Inflammatory macrophage treated with lipopolysaccharide for 4 hours (primary cell): ENCODE data around the gene EFNA5.
"Not testable (repeated sequence)": the region's sequence is repeated elsewhere in the genome, so short reads cannot be mapped to it uniquely, and the experiment has no call there.

Experiments
- DNase-seq: peaks from one replicate; pipeline ENCODE4 v3.0.0-alpha.2; 2020

EFNA5 gene

GRCh38 chr5:107514305-107514704, 156.4 kb downstream of the EFNA5 start:
- DNase-seq, result no peak

DNA sequence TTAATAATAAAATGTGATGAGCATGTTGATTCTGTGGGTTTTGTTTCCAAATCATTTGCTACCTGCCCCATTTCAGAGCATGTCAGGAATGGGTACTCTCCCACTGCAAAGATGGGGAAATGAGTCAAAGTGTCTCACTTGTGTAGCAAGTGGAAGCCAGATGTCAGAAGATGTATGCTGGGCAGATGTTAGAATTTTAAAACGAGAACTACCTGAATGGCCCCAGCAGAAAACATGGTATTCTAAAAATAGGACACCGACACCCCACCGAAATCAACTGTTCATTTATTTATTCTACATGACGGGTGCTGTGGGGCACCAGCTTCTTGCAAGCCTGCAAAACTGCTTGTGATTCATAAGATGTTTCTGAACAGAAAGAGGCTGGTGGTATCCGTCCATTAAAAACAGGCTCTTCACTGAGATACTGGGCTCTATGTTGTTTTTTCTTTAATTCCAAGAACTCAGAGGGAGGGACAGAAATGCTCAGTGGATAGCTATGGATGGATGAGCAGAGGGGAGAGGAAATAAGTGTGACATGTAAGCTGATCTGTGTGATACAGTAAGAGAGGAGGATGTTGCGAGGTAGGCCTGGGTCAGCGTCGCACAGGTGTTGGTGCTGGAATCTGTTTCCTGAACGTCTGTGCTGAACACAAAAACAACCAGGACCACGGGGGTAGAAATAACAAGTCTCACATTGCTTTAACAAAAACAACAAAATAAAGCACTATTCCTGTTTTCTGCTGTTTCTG, 157.2 kb downstream of the EFNA5 start:
- DNase-seq, result no peak

GRCh38 chr5:107512029-107512428, 158.7 kb downstream of the EFNA5 start:
- no peak for DNase-seq

GRCh38 chr5:107510125-107510524, 160.6 kb downstream of the EFNA5 start:
- no peak for DNase-seq

GRCh38 chr5:107508097-107508496, 162.6 kb downstream of the EFNA5 start:
- no peak for DNase-seq

- no peak for DNase-seq
These were observed 164.8 kb downstream of the EFNA5 start for GRCh38 chr5:107505763-107506534.

GRCh38 chr5:107504424-107504823, 166.3 kb downstream of the EFNA5 start:
- no peak for DNase-seq

- DNase-seq, result no peak
These were observed 168.1 kb downstream of the EFNA5 start for GRCh38 chr5:107502676-107503060.

DNA sequence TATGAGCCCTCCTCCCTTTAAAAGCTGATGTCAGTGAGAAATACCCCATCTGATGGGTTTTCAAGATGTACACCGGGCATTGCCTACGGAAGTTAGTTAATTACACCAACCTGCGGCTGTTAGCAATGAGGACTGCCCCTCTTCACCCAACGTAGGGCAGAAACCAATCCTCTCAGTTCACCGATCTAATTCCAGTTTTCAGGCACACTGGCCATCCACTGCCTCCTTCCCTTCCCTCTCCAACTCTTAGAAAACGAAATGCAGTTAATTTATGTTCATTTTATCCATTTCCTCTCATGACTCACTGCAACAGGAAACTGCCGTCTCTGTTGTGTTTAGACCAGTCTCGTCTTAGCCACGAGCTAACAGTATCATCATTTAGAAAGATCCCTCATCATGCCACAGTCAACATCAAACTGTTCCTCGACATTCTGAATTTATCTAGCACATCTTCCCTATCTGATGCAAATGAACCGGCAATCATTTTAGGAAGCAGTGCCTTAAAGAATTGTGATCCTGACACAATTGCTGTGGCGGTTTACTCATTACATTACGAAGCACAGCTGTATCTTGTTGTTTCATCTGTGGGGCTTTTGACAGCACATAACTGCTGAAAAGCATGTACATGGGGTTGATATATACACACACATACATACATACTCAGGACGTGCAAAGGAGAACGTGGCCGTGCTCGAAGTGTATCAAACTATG, 168.6 kb downstream of the EFNA5 start:
- no peak for DNase-seq

GRCh38 chr5:107500840-107501239, 169.9 kb downstream of the EFNA5 start:
- DNase-seq, result no peak

GRCh38 chr5:107500347-107500746, 170.4 kb downstream of the EFNA5 start:
- no peak for DNase-seq

- DNase-seq, result no peak
These were observed 171.0 kb downstream of the EFNA5 start for GRCh38 chr5:107499776-107500175.

DNA sequence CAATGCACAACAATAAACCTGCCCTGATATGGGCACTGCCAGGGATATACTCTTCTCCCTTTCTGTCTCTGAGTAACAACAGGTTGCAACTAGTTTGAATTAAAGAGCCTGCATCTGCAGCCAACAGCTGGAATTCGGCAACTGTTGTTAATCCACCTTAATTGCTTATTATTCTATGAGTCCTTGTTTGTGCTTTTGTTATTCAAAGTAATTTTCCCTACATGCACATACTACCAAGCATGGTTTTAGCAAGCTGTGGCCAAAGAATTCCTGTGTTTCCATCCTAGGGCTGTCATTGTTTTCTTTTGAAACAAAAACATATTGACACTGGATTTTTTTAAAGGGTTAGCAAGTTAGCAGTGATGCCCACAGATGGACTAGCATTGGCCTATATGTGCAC, 171.5 kb downstream of the EFNA5 start:
- DNase-seq, result no peak

DNA sequence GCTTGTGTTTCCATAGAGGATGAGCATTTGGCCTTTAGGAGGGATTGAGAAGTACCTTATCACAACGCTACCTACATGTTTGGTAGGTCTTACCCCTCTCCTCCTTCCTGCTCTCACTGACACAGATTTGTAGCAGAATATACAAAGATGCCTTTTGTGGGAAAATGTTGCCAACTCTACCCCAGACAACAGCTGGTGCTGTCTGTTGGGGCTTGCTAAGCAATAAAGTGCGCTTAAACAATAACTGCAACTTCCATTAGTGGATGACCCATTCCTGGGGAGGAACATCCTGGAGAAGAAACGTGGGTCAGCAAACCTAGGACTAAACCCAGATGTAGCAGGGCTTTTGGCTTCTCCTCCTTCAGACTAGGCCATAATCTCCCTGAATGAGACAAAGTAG, 174.3 kb downstream of the EFNA5 start:
- DNase-seq, result no peak

GRCh38 chr5:107494129-107494528, 176.6 kb downstream of the EFNA5 start:
- not testable (repeated sequence) for DNase-seq

- DNase-seq, result peak; percentile 46
These were observed 183.6 kb downstream of the EFNA5 start for GRCh38 chr5:107487056-107487542.

- DNase-seq, result peak; percentile 42
These were observed 184.2 kb downstream of the EFNA5 start for GRCh38 chr5:107486489-107486888.

- no peak for DNase-seq
These were observed 185.6 kb downstream of the EFNA5 start for GRCh38 chr5:107485184-107485583.

DNA sequence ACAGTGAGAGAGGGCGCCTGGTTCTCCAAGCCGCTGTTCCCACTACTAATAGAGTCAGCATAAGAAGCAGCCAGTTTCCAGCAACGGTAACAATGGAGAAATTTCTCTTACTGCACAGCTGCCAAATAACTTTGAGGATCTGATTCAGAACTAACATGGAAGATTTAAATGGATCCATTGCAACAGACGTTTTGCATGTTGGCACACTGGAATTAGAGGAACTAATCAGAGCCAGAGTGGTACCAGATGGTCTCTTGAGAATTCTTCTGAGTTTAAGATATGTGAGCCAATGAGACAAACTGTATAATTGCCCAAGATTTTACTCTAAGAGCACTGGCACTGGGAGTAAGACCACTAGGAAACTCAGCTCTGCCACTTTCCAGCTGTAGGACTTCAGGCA, 186.5 kb downstream of the EFNA5 start:
- DNase-seq, result no peak

- no peak for DNase-seq
These were observed 187.3 kb downstream of the EFNA5 start for GRCh38 chr5:107483231-107484024.

- DNase-seq, result no peak
These were observed 192.6 kb downstream of the EFNA5 start for GRCh38 chr5:107478068-107478641.

DNA sequence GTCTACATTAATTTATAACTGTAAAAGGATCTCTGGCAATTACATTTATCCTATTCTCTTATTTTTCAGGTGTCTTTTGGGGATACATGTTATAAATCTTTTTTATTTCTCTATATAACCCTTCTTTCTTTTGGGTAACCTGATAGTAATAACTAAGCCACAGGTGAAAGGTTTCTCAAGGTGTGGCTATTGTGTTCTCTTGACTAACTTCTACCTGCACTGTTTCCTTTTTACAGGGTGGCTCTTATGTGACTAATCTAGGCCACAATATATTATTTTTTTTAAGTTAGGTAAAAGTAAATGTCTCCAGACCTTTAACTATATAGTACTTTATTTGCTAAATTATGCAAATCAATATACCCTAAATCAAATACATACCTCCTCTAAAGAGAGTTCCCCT, 193.2 kb downstream of the EFNA5 start:
- no peak for DNase-seq
